Measurements from ENCODE around the gene PRM1. TPM values are rescaled to one million over a fixed set of nuclear protein-coding genes. Genes with fewer than 3 reads are reported as not detected.

PRM1 gene
- total and polyA plus RNA-seq, 4 donors: not detected

DNA sequence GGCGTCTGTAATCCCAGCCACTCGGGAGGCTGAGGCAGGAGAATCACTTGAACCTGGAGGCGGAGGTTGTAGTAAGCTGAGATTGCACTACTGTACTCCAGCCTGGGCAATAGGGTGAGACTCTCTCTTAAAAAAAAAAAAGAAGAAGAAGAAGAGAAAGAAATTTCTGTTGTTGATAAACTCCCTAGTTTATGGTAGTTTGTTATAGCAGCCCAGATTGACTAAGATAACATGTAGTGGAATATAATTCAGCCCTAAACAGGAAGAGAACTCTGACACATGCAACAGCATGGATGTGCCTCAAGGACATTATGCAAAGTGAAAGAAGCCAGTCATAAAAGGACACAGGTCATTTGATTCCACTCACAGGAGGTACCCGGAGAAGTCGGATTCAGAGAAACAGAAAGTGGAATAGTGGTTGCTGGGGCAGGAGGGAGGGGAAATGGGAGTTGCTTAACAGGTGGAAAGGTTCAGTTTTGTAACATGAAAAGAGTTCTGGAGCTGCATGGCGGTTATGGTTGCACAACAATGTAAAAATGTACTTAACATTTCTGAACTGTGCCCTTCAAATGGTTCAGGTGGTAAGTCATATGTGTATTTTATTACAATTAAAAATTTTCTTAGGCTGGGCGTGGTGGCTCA, 26.0 kb upstream of the PRM1 start:
- DNase-seq (ENCODE audit: low spot score): no peak
- no peaks in the 10 kb centered on the region for H3K27me3 ChIP-seq (ENCODE audit: control insufficient read depth in 4 of 4, insufficient read depth in 4 of 4, low read length in 3 of 4)
- no peaks in the 10 kb centered on the region for H3K36me3 ChIP-seq (ENCODE audit: control insufficient read depth in 4 of 4, insufficient read depth in 3 of 4, low read depth in 1 of 4, low read length in 3 of 4)
- peak overlapping the region; percentile 17 to 58 for H3K27ac ChIP-seq (ENCODE audit: low read depth in 1 of 2, low read length in 2 of 2)
- peaks cover 0 to 5% (median 1%) of the 10 kb centered on the region in 4 donors for H3K4me1 ChIP-seq (ENCODE audit: control insufficient read depth in 4 of 4, insufficient read depth in 4 of 4, low read length in 3 of 4)
- no peak overlapping the region for H3K9ac ChIP-seq (ENCODE audit: low read depth in 1 of 2, low read length in 2 of 2)
- TF ChIP-seq YY1 (IDR thresholded peaks at IDR 0.05): peak; percentile 92
- TF ChIP-seq FOXA2 (IDR thresholded peaks at IDR 0.05): peak; percentile 46
- peak; percentile 86 to 95 for TF ChIP-seq RXRA (IDR thresholded peaks at IDR 0.05)
- TF ChIP-seq, protein P1, sequence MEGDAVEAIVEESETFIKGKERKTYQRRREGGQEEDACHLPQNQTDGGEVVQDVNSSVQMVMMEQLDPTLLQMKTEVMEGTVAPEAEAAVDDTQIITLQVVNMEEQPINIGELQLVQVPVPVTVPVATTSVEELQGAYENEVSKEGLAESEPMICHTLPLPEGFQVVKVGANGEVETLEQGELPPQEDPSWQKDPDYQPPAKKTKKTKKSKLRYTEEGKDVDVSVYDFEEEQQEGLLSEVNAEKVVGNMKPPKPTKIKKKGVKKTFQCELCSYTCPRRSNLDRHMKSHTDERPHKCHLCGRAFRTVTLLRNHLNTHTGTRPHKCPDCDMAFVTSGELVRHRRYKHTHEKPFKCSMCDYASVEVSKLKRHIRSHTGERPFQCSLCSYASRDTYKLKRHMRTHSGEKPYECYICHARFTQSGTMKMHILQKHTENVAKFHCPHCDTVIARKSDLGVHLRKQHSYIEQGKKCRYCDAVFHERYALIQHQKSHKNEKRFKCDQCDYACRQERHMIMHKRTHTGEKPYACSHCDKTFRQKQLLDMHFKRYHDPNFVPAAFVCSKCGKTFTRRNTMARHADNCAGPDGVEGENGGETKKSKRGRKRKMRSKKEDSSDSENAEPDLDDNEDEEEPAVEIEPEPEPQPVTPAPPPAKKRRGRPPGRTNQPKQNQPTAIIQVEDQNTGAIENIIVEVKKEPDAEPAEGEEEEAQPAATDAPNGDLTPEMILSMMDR (IDR thresholded peaks at IDR 0.05; ENCODE audit: low read depth, low read length, missing input control): no peak
- peak; percentile 42 to 63 for TF ChIP-seq JUND (IDR thresholded peaks at IDR 0.05)
- no peak for TF ChIP-seq TAF1 (conservative IDR thresholded peaks at IDR 0.05)
- peak; percentile 47 for TF ChIP-seq NR2F2 (IDR thresholded peaks at IDR 0.05)
- TF ChIP-seq RAD21 (IDR thresholded peaks at IDR 0.05): peak; percentile 44 to 53
- TF ChIP-seq FOXA1 (IDR thresholded peaks at IDR 0.05): peak; percentile 20
- TF ChIP-seq HNF4A (conservative IDR thresholded peaks at IDR 0.05): peak; percentile 83 to 86
- TF ChIP-seq, protein P2, sequence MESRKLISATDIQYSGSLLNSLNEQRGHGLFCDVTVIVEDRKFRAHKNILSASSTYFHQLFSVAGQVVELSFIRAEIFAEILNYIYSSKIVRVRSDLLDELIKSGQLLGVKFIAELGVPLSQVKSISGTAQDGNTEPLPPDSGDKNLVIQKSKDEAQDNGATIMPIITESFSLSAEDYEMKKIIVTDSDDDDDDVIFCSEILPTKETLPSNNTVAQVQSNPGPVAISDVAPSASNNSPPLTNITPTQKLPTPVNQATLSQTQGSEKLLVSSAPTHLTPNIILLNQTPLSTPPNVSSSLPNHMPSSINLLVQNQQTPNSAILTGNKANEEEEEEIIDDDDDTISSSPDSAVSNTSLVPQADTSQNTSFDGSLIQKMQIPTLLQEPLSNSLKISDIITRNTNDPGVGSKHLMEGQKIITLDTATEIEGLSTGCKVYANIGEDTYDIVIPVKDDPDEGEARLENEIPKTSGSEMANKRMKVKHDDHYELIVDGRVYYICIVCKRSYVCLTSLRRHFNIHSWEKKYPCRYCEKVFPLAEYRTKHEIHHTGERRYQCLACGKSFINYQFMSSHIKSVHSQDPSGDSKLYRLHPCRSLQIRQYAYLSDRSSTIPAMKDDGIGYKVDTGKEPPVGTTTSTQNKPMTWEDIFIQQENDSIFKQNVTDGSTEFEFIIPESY (IDR thresholded peaks at IDR 0.05): no peak
- TF ChIP-seq, protein P3, sequence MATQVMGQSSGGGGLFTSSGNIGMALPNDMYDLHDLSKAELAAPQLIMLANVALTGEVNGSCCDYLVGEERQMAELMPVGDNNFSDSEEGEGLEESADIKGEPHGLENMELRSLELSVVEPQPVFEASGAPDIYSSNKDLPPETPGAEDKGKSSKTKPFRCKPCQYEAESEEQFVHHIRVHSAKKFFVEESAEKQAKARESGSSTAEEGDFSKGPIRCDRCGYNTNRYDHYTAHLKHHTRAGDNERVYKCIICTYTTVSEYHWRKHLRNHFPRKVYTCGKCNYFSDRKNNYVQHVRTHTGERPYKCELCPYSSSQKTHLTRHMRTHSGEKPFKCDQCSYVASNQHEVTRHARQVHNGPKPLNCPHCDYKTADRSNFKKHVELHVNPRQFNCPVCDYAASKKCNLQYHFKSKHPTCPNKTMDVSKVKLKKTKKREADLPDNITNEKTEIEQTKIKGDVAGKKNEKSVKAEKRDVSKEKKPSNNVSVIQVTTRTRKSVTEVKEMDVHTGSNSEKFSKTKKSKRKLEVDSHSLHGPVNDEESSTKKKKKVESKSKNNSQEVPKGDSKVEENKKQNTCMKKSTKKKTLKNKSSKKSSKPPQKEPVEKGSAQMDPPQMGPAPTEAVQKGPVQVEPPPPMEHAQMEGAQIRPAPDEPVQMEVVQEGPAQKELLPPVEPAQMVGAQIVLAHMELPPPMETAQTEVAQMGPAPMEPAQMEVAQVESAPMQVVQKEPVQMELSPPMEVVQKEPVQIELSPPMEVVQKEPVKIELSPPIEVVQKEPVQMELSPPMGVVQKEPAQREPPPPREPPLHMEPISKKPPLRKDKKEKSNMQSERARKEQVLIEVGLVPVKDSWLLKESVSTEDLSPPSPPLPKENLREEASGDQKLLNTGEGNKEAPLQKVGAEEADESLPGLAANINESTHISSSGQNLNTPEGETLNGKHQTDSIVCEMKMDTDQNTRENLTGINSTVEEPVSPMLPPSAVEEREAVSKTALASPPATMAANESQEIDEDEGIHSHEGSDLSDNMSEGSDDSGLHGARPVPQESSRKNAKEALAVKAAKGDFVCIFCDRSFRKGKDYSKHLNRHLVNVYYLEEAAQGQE (IDR thresholded peaks at IDR 0.05): no peak
- TF ChIP-seq GABPA (IDR thresholded peaks at IDR 0.05 in 1 of 2, conservative IDR thresholded peaks at IDR 0.05 in 1 of 2): no peak
- TF ChIP-seq, protein P4, sequence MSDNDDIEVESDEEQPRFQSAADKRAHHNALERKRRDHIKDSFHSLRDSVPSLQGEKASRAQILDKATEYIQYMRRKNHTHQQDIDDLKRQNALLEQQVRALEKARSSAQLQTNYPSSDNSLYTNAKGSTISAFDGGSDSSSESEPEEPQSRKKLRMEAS (IDR thresholded peaks at IDR 0.05): no peak
- TF ChIP-seq, protein P5, sequence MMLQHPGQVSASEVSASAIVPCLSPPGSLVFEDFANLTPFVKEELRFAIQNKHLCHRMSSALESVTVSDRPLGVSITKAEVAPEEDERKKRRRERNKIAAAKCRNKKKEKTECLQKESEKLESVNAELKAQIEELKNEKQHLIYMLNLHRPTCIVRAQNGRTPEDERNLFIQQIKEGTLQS (IDR thresholded peaks at IDR 0.05): peak; percentile 56
- TF ChIP-seq HNF4G (IDR thresholded peaks at IDR 0.05): peak; percentile 56
- TF ChIP-seq EGR1 (IDR thresholded peaks at IDR 0.05; ENCODE audit: low read depth in 2 of 2): peak in 1 of 2 donors; percentile 14
- TF ChIP-seq SP1 (IDR thresholded peaks at IDR 0.05): peak; percentile 92
- 61% methylated on average over 7 of the region's 7 CpGs for WGBS
- H3K4me3 ChIP-seq (ENCODE audit: low read depth in 1 of 3, low read length in 3 of 3): no peak overlapping the region
- H3K9me3 ChIP-seq (ENCODE audit: control insufficient read depth in 4 of 4, low read length in 3 of 4): no peaks in the 10 kb centered on the region
